ENCODE data around the gene SPATS2L.

SPATS2L gene

GRCh38 chr2:200438846-200439245 lies 132.4 kb downstream of the SPATS2L start:
- no peak for TF ChIP-seq CTCF (IDR thresholded peaks at IDR 0.05; ENCODE audit: insufficient read depth, low read length, poor library complexity, severe bottlenecking)
- no peak for DNase-seq (ENCODE audit: extremely low read depth, insufficient read length)
- Histone ChIP-seq H3K4me3 (replicated peaks; ENCODE audit: low read depth, low read length) (no peak overlapping the region), H3K27me3 (replicated peaks; ENCODE audit: control insufficient read depth, insufficient read depth, low read length) (no peaks in the 10 kb centered on the region), H3K36me3 (ENCODE audit: control insufficient read depth, insufficient read depth, low read length) (no peaks in the 10 kb centered on the region)

DNA sequence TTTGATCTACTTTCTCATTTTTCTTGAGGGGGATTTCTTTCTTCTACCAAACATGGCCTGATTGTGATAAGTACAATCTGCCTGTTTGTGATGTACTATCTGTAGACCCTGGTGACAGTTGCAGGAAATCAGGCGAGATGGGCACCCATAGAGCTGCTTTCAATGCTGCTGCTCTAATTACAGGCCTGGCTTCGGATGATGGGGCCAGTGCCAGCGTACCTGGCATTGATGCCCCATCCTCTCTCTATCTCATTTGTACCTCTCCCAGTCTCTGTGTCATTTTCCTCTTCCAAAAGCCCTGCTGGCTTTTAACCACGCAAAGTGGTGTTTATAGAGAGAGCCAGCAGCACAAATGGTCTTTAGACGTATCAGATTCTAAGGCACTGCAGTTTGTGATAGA lies 133.5 kb downstream of the SPATS2L start:
- no peak for TF ChIP-seq CTCF (IDR thresholded peaks at IDR 0.05; ENCODE audit: insufficient read depth, low read length, poor library complexity, severe bottlenecking)
- no peaks in the 10 kb centered on the region for H3K27me3 ChIP-seq (replicated peaks; ENCODE audit: control insufficient read depth, insufficient read depth, low read length)
- no peaks in the 10 kb centered on the region for H3K36me3 ChIP-seq (ENCODE audit: control insufficient read depth, insufficient read depth, low read length)
- no peak overlapping the region for H3K4me3 ChIP-seq (replicated peaks; ENCODE audit: low read depth, low read length)
- no peak for DNase-seq (ENCODE audit: extremely low read depth, insufficient read length)

DNA sequence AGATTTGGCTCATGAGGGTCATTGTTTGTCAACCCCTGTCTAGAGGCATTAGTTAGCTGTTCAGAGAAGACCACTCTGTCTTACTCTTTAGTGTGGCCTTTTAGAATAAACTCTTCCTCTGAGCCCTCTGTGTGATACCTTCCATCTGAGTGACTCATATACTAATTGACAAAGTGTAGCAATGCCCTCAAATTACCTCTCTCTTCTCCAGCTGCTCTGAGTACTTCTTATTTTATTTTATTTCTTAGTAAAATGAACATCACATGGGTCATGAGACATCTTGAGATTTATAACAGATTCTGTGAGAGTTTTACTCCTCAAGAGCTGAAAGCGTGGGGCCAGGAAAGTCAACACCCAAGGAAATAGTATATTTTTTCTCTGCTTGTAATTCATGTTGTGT lies 136.0 kb downstream of the SPATS2L start:
- no peak overlapping the region for H3K4me3 ChIP-seq (replicated peaks; ENCODE audit: low read depth, low read length)
- no peak for DNase-seq (ENCODE audit: extremely low read depth, insufficient read length)
- TF ChIP-seq CTCF (IDR thresholded peaks at IDR 0.05; ENCODE audit: insufficient read depth, low read length, poor library complexity, severe bottlenecking), result no peak
- H3K36me3 ChIP-seq (ENCODE audit: control insufficient read depth, insufficient read depth, low read length), result no peaks in the 10 kb centered on the region
- H3K27me3 ChIP-seq (replicated peaks; ENCODE audit: control insufficient read depth, insufficient read depth, low read length), result no peaks in the 10 kb centered on the region

GRCh38 chr2:200443376-200443775 lies 136.9 kb downstream of the SPATS2L start:
- no peaks in the 10 kb centered on the region for H3K27me3 ChIP-seq (replicated peaks; ENCODE audit: control insufficient read depth, insufficient read depth, low read length)
- no peak for DNase-seq (ENCODE audit: extremely low read depth, insufficient read length)
- no peak overlapping the region for H3K4me3 ChIP-seq (replicated peaks; ENCODE audit: low read depth, low read length)
- H3K36me3 ChIP-seq (ENCODE audit: control insufficient read depth, insufficient read depth, low read length), result no peaks in the 10 kb centered on the region
- TF ChIP-seq CTCF (IDR thresholded peaks at IDR 0.05; ENCODE audit: insufficient read depth, low read length, poor library complexity, severe bottlenecking), result no peak

DNA sequence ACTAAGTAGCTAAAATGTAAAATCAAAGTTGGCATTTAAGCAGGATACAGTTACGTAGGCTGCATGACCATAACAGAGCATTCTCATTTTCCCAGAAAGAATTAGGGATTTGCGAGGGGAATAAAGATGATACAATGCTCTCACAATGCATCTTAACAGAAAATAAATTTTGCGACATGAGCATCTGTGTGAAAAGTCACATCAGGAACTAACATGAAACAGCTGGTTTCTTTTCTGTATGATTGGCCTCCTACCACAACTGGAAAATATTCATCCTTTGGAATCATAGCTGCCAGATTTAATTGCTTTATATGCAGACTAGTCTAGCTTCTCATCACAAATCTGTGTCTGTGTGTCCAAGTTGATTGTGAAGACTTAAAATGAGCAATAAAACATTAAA lies 137.4 kb downstream of the SPATS2L start:
- no peak for TF ChIP-seq CTCF (IDR thresholded peaks at IDR 0.05; ENCODE audit: insufficient read depth, low read length, poor library complexity, severe bottlenecking)

DNA sequence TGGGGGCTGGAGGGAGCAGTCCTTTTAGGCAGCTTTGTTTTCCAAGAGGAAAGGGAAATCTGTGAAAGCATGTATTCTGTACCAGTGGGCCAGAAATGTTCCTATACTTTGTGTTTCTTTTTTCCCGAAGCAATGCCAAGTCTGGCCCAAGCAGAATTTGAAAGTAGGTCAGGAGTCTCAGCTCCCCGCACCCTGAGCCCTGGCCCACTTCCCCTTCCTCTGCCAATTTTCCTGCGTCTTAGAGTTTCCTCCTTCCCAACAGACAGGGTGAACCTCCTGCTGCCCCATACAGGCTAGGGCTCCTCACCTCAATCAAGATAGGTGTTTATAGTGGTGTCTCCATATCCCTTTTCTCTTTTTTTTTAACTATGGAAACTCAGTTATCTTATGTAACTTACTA lies 138.0 kb downstream of the SPATS2L start:
- H3K36me3 ChIP-seq (ENCODE audit: control insufficient read depth, insufficient read depth, low read length), result no peaks in the 10 kb centered on the region
- H3K27me3 ChIP-seq (replicated peaks; ENCODE audit: control insufficient read depth, insufficient read depth, low read length), result no peaks in the 10 kb centered on the region
- DNase-seq (ENCODE audit: extremely low read depth, insufficient read length), result no peak
- no peak overlapping the region for H3K4me3 ChIP-seq (replicated peaks; ENCODE audit: low read depth, low read length)
- TF ChIP-seq CTCF (IDR thresholded peaks at IDR 0.05; ENCODE audit: insufficient read depth, low read length, poor library complexity, severe bottlenecking), result no peak

More for the DNA sequence above, 137.4 kb downstream of the SPATS2L start:
- H3K27me3 ChIP-seq (replicated peaks; ENCODE audit: control insufficient read depth, insufficient read depth, low read length), result no peaks in the 10 kb centered on the region
- no peak for DNase-seq (ENCODE audit: extremely low read depth, insufficient read length)
- no peaks in the 10 kb centered on the region for H3K36me3 ChIP-seq (ENCODE audit: control insufficient read depth, insufficient read depth, low read length)
- H3K4me3 ChIP-seq (replicated peaks; ENCODE audit: low read depth, low read length), result no peak overlapping the region

Measured in GM06990 (cell line).